Activated CD8-positive, alpha-beta T cell treated with anti-CD3 and anti-CD28 coated beads, Interleukin-2, amount 10 ng/mL, durations not matched to agents 7 days and 5 days (primary cell): Measurements from ENCODE around the gene KIAA1217. TPM values are rescaled to one million over a fixed set of nuclear protein-coding genes. Genes with fewer than 3 reads are reported as not detected.

Experiments used
- ATAC-seq: fragments of 150-1000 bp; cut with Tn5 transposase; one replicate; pipeline ENCODE4 v1.10.0; 2021; ENCODE audit warnings: moderate library complexity
- CTCF ChIA-PET: fragments of 350-600 bp; sonication (Branson Sonifier 250); formaldehyde crosslinking; loops from one replicate; lab custom pipeline; 2021; ENCODE audit warnings: antibody characterized with exemption; lab: Charles Lee
- POLR2A ChIA-PET: fragments of 350-600 bp; sonication (Branson Sonifier 250); formaldehyde crosslinking; loops from one replicate; lab custom pipeline; 2021; ENCODE audit warnings: antibody characterized with exemption; lab: Charles Lee
- DNase-seq: peaks from one replicate; pipeline ENCODE4 v3.0.0-alpha.2; 2020
- H3K27ac Mint-ChIP-seq: one replicate; pipeline ENCODE4 v1.8.0; 2021; ENCODE audit warnings: mild to moderate bottlenecking, mixed read lengths
- H3K27me3 Mint-ChIP-seq: one replicate; pipeline ENCODE4 v1.8.0; 2021; ENCODE audit warnings: low read depth, mixed read lengths
- H3K36me3 Mint-ChIP-seq: one replicate; pipeline ENCODE4 v1.8.0; 2021; ENCODE audit warnings: low read depth, mixed read lengths
- H3K4me1 Mint-ChIP-seq: one replicate; pipeline ENCODE4 v1.8.0; 2021; ENCODE audit warnings: low read depth, mixed read lengths
- H3K4me3 Mint-ChIP-seq: one replicate; pipeline ENCODE4 v1.8.0; 2021; ENCODE audit warnings: mild to moderate bottlenecking, mixed read lengths
- H3K9me3 Mint-ChIP-seq: one replicate; pipeline ENCODE4 v1.8.0; 2022; ENCODE audit warnings: mixed read lengths; ENCODE audit not compliant: insufficient read depth
- total RNA-seq, 2 experiments: library from RNA; stranded (reverse); gene quantifications; one replicate each; pipeline ENCODE4 v1.2.3, GENCODE V29; 2021

The KIAA1217 gene
- total RNA-seq, 2 experiments from 2014 or later: not detected

DNA sequence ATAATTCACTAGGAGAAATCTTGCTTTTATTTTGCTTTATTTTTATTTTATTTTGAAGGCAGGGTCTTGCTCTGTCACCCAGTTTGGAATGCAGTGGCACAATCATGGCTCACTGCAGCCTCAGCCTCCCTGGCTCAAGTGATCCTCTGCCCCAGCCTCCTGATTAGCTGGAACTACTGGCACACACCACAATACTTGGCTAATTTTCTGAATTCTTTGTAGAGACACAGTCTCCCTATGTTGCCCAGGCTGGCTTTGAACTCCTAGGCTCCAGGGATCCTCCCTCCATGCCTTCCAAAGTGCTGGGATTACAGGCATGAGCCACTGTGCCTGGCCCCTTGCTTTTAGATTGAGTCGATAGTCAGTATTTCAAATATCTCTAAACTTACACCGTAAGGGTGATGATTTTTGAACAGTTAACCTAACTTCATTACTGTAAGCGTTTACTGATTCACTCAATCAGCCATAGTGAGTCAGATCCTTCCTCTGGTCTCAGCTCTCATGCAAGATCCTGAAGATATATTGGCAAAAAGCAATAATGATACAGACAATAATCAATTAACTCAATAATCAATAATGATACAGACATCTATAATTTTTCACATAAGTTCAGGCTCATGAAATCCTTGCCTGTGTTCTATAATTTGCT is 239.5 kb downstream of the KIAA1217 start:
- H3K4me1 Mint-ChIP-seq: peaks cover 7% of the 10 kb centered on the region
- H3K9me3 Mint-ChIP-seq: no peaks in the 10 kb centered on the region
- peaks cover 11% of the 10 kb centered on the region for H3K27me3 Mint-ChIP-seq
- ChIA-PET CTCF (no interaction called here), POLR2A (no interaction called here)
- no peak overlapping the region for H3K27ac Mint-ChIP-seq
- DNase-seq: no peak
- no peaks in the 10 kb centered on the region for H3K36me3 Mint-ChIP-seq
- no peak overlapping the region for H3K4me3 Mint-ChIP-seq
- ATAC-seq: no peak

GRCh38 chr10:24449321-24449740 is 240.4 kb downstream of the KIAA1217 start:
- Mint-ChIP-seq H3K36me3 (no peaks in the 10 kb centered on the region), H3K27ac (no peak overlapping the region)

DNA sequence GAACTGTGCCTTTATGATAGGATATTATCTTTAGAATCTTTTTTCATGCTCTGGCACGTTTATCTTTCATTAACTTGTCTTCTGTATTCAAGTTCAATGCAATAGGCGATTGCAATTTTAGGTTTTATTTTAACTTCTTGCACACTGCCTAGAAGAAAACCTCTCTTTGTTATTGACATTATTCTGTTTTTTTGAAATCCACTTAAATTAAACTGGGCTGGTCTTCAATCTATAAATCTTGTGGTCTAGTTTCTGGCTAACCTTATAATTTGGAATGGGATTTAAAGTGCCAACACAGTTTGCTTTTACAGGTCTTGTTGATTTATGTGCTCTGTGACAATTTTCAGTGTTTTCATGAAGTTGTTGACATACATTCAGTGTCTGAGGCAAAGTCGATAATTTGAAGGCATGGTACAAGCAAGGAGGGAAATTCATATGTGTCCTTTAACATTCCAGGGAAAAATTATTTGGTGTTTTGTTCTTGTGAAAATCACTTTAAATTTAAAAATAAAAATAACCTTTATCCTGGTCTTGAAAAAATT is 240.9 kb downstream of the KIAA1217 start:
- POLR2A ChIA-PET: no interaction called here
- H3K4me1 Mint-ChIP-seq: peaks cover 7% of the 10 kb centered on the region
- no peak overlapping the region for H3K4me3 Mint-ChIP-seq
- no peak overlapping the region for H3K27ac Mint-ChIP-seq
- H3K9me3 Mint-ChIP-seq: no peaks in the 10 kb centered on the region
- ATAC-seq (no peak), DNase-seq (no peak)
- CTCF ChIA-PET: no interaction called here
- H3K36me3 Mint-ChIP-seq: no peaks in the 10 kb centered on the region
- H3K27me3 Mint-ChIP-seq: peaks cover 15% of the 10 kb centered on the region

More at GRCh38 chr10:24449321-24449740, 240.4 kb downstream of the KIAA1217 start:
- POLR2A ChIA-PET: no interaction called here
- Mint-ChIP-seq H3K4me1 (peaks cover 7% of the 10 kb centered on the region), H3K27me3 (peaks cover 14% of the 10 kb centered on the region), H3K9me3 (no peaks in the 10 kb centered on the region), H3K4me3 (no peak overlapping the region)
- ATAC-seq: no peak
- no peak for DNase-seq
- CTCF ChIA-PET: no interaction called here

- Mint-ChIP-seq H3K4me3 (no peak overlapping the region), H3K27me3 (peaks cover 15% of the 10 kb centered on the region), H3K9me3 (no peaks in the 10 kb centered on the region), H3K4me1 (peaks cover 7% of the 10 kb centered on the region), H3K36me3 (no peaks in the 10 kb centered on the region), H3K27ac (no peak overlapping the region)
- DNase-seq (no peak), ATAC-seq (no peak)
- ChIA-PET POLR2A (no interaction called here), CTCF (interaction anchor here (0.8 kb wide), 1 partner anchor 68 kb away, joined by 3 read pairs; no protein-coding TSS in a partner anchor)
Measured at GRCh38 chr10:24451325-24451820, 242.4 kb downstream of the KIAA1217 start.

DNA sequence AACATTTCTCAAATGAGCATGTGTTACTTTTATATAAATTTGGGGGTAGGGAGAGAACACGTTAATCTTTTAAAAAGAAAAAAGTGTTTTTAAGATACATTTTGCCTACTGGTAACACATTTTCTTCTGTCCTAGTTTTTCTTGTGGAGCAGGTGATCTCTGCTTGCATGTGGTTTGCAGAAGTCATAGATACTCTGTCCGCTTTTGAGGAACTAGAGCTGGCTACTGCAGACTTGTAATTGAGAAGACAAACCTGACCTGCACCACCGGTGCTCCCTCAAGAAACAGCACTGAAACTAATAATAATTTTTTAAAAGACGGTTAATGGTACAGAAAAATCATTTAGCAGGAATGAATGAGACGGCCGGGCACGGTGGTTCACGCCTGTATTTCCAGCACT is 243.1 kb downstream of the KIAA1217 start:
- ATAC-seq: no peak
- peaks cover 15% of the 10 kb centered on the region for H3K27me3 Mint-ChIP-seq
- ChIA-PET CTCF (no interaction called here), POLR2A (no interaction called here)
- no peak overlapping the region for H3K27ac Mint-ChIP-seq
- no peak overlapping the region for H3K4me3 Mint-ChIP-seq
- no peak for DNase-seq
- H3K9me3 Mint-ChIP-seq: no peaks in the 10 kb centered on the region
- H3K4me1 Mint-ChIP-seq: peaks cover 7% of the 10 kb centered on the region
- no peaks in the 10 kb centered on the region for H3K36me3 Mint-ChIP-seq

DNA sequence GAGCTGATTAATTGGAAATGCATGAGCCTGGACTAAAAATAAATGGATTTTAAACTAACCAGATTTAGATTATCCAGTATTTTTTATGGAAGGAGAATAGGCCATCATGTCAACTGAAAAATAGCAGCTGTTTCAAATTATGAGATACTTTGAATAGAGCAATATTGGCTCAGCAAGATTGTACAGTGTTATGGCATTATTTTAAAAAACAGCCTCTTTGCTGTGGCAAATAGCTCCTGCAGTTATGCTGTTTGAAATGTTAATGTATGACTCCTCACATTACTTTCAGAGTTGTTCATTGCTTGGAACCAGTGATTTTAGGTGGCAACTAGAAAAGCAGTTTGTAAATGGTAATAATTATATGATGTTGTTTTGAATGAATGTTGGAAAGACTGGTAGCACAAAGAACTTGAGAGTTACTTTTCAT is 244.5 kb downstream of the KIAA1217 start:
- Mint-ChIP-seq H3K4me1 (peaks cover 10% of the 10 kb centered on the region), H3K27me3 (peaks cover 15% of the 10 kb centered on the region), H3K36me3 (no peaks in the 10 kb centered on the region), H3K27ac (no peak overlapping the region), H3K4me3 (no peak overlapping the region), H3K9me3 (no peaks in the 10 kb centered on the region)
- CTCF ChIA-PET: no interaction called here
- no peak for DNase-seq
- no peak for ATAC-seq
- POLR2A ChIA-PET: no interaction called here

DNA sequence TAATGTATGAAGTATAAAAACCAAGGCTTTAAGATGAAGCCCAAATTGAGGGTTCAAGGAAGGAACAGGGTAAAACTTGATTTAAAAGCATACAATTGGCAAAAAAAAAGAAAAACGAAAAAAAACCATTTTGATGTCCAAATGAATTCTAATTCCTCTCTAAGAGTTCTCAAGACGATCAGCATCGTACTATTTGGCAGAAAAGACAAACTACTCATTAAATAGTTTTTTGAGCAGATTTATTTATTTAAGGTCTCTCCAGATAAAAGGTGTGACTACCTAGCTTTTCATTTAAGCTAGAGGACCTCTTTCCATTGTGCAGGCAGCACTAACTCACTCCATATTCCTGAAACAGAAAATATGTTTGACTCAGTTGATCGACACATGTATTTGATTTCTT is 245.0 kb downstream of the KIAA1217 start:
- Mint-ChIP-seq H3K4me1 (peaks cover 10% of the 10 kb centered on the region), H3K36me3 (no peaks in the 10 kb centered on the region), H3K27me3 (peaks cover 15% of the 10 kb centered on the region), H3K27ac (no peak overlapping the region), H3K9me3 (no peaks in the 10 kb centered on the region), H3K4me3 (no peak overlapping the region)
- ChIA-PET CTCF (no interaction called here), POLR2A (no interaction called here)
- no peak for ATAC-seq
- no peak for DNase-seq

GRCh38 chr10:24455447-24455846 is 246.5 kb downstream of the KIAA1217 start:
- ATAC-seq (no peak), DNase-seq (no peak)
- ChIA-PET CTCF (no interaction called here), POLR2A (no interaction called here)
- Mint-ChIP-seq H3K36me3 (no peaks in the 10 kb centered on the region), H3K9me3 (no peaks in the 10 kb centered on the region), H3K4me3 (no peak overlapping the region), H3K27me3 (peaks cover 12% of the 10 kb centered on the region), H3K27ac (no peak overlapping the region), H3K4me1 (peaks cover 10% of the 10 kb centered on the region)

DNA sequence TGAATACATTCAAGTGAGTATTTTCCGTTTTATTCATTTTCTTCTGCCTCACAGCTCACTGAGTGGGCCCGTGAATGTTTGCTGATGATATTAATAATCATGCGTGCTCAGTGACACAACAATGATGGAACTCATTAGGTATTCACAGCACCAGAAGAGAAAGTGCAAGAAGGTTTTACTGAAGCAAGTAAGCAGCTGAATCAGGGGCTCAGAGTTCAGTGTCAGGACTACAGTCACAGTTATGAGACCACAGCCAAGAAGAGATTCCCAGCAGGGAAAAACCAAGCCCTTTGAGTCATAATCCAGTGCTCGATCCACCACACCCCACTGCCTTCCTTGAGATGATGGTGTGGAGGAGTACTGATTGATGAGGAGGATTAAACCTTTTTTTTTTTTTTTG is 247.4 kb downstream of the KIAA1217 start:
- ATAC-seq: no peak
- Mint-ChIP-seq H3K27ac (no peak overlapping the region), H3K27me3 (peaks cover 12% of the 10 kb centered on the region), H3K9me3 (no peaks in the 10 kb centered on the region), H3K36me3 (no peaks in the 10 kb centered on the region), H3K4me3 (no peak overlapping the region), H3K4me1 (peaks cover 9% of the 10 kb centered on the region)
- DNase-seq: no peak
- CTCF ChIA-PET: no interaction called here
- POLR2A ChIA-PET: no interaction called here

DNA sequence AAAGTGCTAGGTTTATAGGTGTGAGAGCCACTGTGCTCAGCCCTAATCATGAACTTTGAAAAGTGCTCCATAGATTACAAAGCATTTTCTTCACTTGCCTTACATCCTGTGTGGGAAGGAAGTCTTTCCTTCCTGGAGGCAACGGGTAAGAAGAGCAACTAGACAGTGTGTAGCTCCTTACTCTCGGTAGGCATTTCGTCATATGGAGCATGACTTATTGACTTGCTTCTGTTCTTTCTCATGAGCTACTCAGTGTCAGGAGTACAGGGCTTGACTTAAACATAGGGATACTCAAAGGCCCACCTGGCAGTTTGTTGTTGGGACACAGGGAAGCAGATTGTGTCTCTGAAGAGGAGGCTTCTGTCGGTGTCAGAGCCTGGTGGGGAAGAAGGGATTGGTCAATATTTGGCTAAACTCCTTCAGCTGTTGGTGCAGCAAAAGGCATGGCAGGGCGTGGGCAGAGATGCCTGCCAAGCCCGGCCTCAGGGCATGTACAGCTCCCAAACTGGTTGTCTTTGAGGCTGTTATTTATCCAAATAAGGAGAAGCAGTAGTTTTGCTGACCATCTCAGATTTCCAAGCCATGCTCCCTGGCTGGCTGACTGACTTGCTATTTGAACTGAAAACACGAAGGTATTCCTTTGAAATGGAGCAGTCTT is 248.9 kb downstream of the KIAA1217 start:
- peaks cover 6% of the 10 kb centered on the region for H3K4me1 Mint-ChIP-seq
- no peak overlapping the region for H3K27ac Mint-ChIP-seq
- no peak for ATAC-seq
- no peaks in the 10 kb centered on the region for H3K36me3 Mint-ChIP-seq
- peaks cover 8% of the 10 kb centered on the region for H3K27me3 Mint-ChIP-seq
- CTCF ChIA-PET: no interaction called here
- no peak overlapping the region for H3K4me3 Mint-ChIP-seq
- no peaks in the 10 kb centered on the region for H3K9me3 Mint-ChIP-seq
- DNase-seq: no peak
- POLR2A ChIA-PET: no interaction called here

- no peak overlapping the region for H3K27ac Mint-ChIP-seq
- H3K27me3 Mint-ChIP-seq: no peaks in the 10 kb centered on the region
- DNase-seq (no peak), ATAC-seq (no peak)
- ChIA-PET CTCF (no interaction called here), POLR2A (no interaction called here)
- H3K4me3 Mint-ChIP-seq: no peak overlapping the region
- H3K36me3 Mint-ChIP-seq: no peaks in the 10 kb centered on the region
- H3K4me1 Mint-ChIP-seq: peaks cover 22% of the 10 kb centered on the region
- H3K9me3 Mint-ChIP-seq: no peaks in the 10 kb centered on the region
Measured at GRCh38 chr10:24459836-24460235, 250.9 kb downstream of the KIAA1217 start.

- POLR2A ChIA-PET: no interaction called here
- Mint-ChIP-seq H3K36me3 (no peaks in the 10 kb centered on the region), H3K4me3 (no peak overlapping the region), H3K27me3 (peaks cover 3% of the 10 kb centered on the region), H3K9me3 (no peaks in the 10 kb centered on the region), H3K27ac (no peak overlapping the region), H3K4me1 (peaks cover 39% of the 10 kb centered on the region)
- ATAC-seq (no peak), DNase-seq (no peak)
- CTCF ChIA-PET: no interaction called here
Measured at GRCh38 chr10:24462291-24462813, 253.4 kb downstream of the KIAA1217 start.
